Measurements from ENCODE around the gene RPL23.

GRCh38 chr17:38883592-38884526 lies 30.3 kb upstream of the RPL23 start:
- no peak for TF ChIP-seq EZH2 (IDR thresholded peaks at IDR 0.05; ENCODE audit: borderline replicate concordance, insufficient read depth, low read length, poor library complexity, severe bottlenecking)
- no peak for TF ChIP-seq CTCF (IDR thresholded peaks at IDR 0.05; ENCODE audit: poor library complexity, severe bottlenecking)
- TF ChIP-seq REST (IDR thresholded peaks at IDR 0.05; ENCODE audit: borderline replicate concordance) = no peak
- no peak for TF ChIP-seq POLR2AphosphoS5 (IDR thresholded peaks at IDR 0.05)
- TF ChIP-seq MXI1 (conservative IDR thresholded peaks at IDR 0.05; ENCODE audit: poor library complexity, severe bottlenecking) = no peak

Measured in neural cell (in vitro differentiated cells).